Effector memory CD8-positive, alpha-beta T cell (primary cell): ENCODE results near the gene ASCL2.

Source experiments
- ATAC-seq: fragments of 150-1000 bp; cut with Tn5 transposase; replicated peaks from 2 replicates; pipeline ENCODE4 v1.10.0; 2021; ENCODE audit warnings: mild to moderate bottlenecking, moderate library complexity
- DNase-seq, 3 experiments: peaks; one replicate each; pipeline ENCODE4 v3.0.0; 2021
- H3K27ac Mint-ChIP-seq, 2 donors: one replicate each; pipeline ENCODE4 v1.8.0; 2022; ENCODE audit warnings: mild to moderate bottlenecking in 2 of 2, mixed read lengths in 2 of 2, moderate library complexity in 2 of 2
- H3K27me3 Mint-ChIP-seq, 2 donors: one replicate each; pipeline ENCODE4 v1.8.0; 2022; ENCODE audit warnings: mixed read lengths in 2 of 2
- H3K36me3 Mint-ChIP-seq: one replicate; pipeline ENCODE4 v1.8.0; 2022; ENCODE audit warnings: mild to moderate bottlenecking, moderate library complexity, mixed read lengths; ENCODE audit not compliant: insufficient read depth
- H3K4me1 Mint-ChIP-seq, 2 donors: one replicate each; pipeline ENCODE4 v1.8.0; 2022; ENCODE audit warnings: low read depth in 2 of 2, mixed read lengths in 2 of 2
- H3K4me3 Mint-ChIP-seq, 2 donors: one replicate each; pipeline ENCODE4 v1.8.0; 2022; ENCODE audit warnings: mild to moderate bottlenecking in 2 of 2, mixed read lengths in 2 of 2, moderate library complexity in 2 of 2
- H3K9me3 Mint-ChIP-seq, 2 donors: one replicate each; pipeline ENCODE4 v1.8.0; 2022; ENCODE audit warnings: mixed read lengths in 2 of 2

The ASCL2 gene

GRCh38 chr11:2312232-2313042, 42.0 kb upstream of the ASCL2 start:
- H3K27me3 Mint-ChIP-seq: no peaks in the 10 kb centered on the region
- H3K4me1 Mint-ChIP-seq: peaks cover 6 to 18% of the 10 kb centered on the region in 2 donors
- peaks cover 3% of the 10 kb centered on the region for H3K36me3 Mint-ChIP-seq
- DNase-seq (no peak), ATAC-seq (no peak)
- peak overlapping the region in 1 of 2 donors; percentile 78 for H3K27ac Mint-ChIP-seq
- H3K4me3 Mint-ChIP-seq: no peak overlapping the region
- H3K9me3 Mint-ChIP-seq: no peaks in the 10 kb centered on the region

DNA sequence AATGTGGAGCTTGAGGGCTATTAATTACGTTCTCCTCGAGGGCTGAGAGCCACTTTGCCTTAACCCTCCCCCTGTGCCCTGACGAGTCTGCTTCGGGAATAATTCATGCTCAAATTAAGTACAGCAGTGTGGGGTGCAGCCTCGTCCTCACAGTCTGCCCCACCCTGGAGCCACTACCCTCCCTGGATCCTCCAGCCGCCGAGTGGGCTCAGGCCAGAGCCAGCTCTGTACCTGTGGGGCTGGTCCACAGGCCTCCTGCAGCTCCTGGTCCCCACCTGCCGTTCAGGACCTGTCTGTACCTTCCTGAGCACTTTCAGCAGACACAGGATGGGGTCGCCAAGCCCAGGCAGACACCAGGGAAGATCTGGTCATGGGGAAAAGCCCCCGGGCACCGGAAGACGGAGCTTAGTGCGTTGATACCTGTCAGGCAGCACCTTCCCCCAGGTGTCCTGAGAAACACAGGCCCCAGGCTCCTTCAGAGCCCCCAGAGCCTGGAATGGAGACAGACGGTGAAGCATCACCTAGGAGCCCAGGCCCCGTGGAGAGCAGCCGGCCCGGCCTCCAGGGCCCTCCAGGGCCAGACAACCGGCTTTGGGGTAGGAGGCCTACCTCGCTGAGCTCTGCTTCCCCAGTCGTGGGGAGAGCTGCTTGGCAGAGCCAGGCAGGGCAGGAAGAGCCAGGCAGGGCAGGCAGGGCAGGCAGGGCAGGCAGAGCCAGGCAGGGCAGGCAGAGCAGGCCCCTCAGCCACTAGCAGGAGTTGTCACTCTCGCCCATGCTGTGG, 41.2 kb upstream of the ASCL2 start:
- Mint-ChIP-seq H3K9me3 (no peaks in the 10 kb centered on the region), H3K36me3 (peaks cover 3% of the 10 kb centered on the region), H3K4me1 (peaks cover 9 to 17% of the 10 kb centered on the region in 2 donors), H3K4me3 (no peak overlapping the region), H3K27me3 (no peaks in the 10 kb centered on the region), H3K27ac (peak overlapping the region; percentile 78 to 82)
- ATAC-seq (no peak), DNase-seq (no peak)

DNA sequence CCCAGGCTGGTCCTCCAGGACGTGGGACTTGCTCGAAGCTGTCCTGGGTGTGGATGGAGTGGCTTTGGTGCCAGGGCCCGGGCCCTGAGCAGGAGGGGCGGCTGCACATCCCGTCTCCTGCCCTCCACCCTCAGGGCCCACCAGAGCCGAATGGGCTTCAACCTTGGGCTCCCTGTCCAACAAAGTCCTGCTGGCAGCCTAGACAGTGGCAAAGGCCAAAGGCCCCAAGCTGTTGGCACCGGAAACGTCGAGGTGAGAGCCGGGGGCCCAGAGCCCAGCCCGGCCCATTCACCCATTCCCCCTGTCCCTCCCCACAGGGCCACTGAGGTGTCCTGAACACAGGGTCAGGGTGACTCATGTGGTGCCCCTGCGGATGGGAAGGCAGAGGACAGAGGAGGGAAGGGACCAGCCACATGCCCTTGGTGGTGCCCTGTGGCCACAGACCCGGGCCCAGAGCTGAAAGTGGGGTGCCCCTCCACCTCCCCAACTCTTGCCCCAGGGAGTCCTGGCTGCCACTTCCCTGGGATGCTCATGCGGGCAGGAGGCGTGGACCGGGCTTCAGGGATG, 40.5 kb upstream of the ASCL2 start:
- no peaks in the 10 kb centered on the region for H3K9me3 Mint-ChIP-seq
- H3K4me3 Mint-ChIP-seq: no peak overlapping the region
- H3K36me3 Mint-ChIP-seq: peaks cover 6% of the 10 kb centered on the region
- no peak for DNase-seq
- ATAC-seq: no peak
- H3K27me3 Mint-ChIP-seq: no peaks in the 10 kb centered on the region
- H3K4me1 Mint-ChIP-seq: peaks cover 16 to 24% of the 10 kb centered on the region in 2 donors
- no peak overlapping the region for H3K27ac Mint-ChIP-seq

- H3K36me3 Mint-ChIP-seq: peaks cover 6% of the 10 kb centered on the region
- H3K4me3 Mint-ChIP-seq: no peak overlapping the region
- no peak for ATAC-seq
- H3K9me3 Mint-ChIP-seq: no peaks in the 10 kb centered on the region
- no peaks in the 10 kb centered on the region for H3K27me3 Mint-ChIP-seq
- no peak overlapping the region for H3K27ac Mint-ChIP-seq
- peaks cover 21 to 29% of the 10 kb centered on the region in 2 donors for H3K4me1 Mint-ChIP-seq
- DNase-seq: no peak
Observed at GRCh38 chr11:2310073-2310785, 39.8 kb upstream of the ASCL2 start.

DNA sequence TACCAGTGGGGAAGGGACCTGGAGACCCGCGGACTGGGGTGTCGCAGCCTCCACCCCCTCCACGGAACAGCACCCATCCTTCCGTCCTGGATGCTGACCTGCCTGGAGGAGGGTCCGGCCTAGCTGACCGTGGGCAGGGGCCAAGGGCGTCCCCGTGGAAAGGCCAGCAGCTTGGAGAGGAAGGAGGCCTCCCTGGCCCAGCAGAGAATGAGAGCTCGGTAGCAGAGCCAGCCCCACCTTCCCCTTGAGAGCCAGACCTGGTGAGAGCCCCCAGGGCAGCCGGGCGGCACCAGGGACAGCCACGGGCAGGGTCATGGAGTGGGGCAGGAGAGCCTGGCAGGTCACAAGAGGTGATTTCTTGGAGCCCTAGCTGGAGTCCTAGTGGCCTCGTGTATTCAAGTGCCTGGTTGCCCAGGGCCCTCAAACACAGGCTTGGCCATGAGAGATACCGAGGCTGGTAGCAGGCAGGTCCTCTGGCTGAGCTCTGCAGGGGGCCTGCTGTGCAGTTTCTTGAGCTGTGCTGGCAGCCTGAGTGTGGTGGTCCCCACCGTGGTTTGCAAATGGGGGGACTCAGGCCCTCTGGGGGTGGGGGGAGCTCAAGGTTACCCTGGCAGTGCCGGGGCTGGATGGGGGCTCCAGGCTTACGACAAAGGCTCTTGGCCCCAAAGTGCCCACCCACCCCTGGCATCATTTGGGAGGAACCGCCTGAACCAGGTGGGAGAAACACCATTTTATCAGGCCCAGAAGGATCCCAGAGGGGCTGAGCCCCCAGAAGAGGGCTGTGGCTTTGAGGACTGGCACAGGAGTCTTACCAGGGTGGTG, 39.1 kb upstream of the ASCL2 start:
- H3K27me3 Mint-ChIP-seq: no peaks in the 10 kb centered on the region

GRCh38 chr11:2308713-2309112, 38.3 kb upstream of the ASCL2 start:
- Mint-ChIP-seq H3K4me3 (no peak overlapping the region), H3K9me3 (no peaks in the 10 kb centered on the region), H3K4me1 (peaks cover 31 to 37% of the 10 kb centered on the region in 2 donors), H3K27ac (peak overlapping the region in 1 of 2 donors; percentile 25), H3K36me3 (peaks cover 8% of the 10 kb centered on the region), H3K27me3 (no peaks in the 10 kb centered on the region)
- DNase-seq: no peak
- ATAC-seq: no peak

More for the DNA sequence above, 39.1 kb upstream of the ASCL2 start:
- Mint-ChIP-seq H3K36me3 (peaks cover 12% of the 10 kb centered on the region), H3K4me3 (no peak overlapping the region), H3K9me3 (no peaks in the 10 kb centered on the region), H3K4me1 (peaks cover 24 to 32% of the 10 kb centered on the region in 2 donors), H3K27ac (peak overlapping the region in 1 of 2 donors; percentile 25)
- DNase-seq: no peak
- no peak for ATAC-seq

- Mint-ChIP-seq H3K36me3 (peaks cover 10% of the 10 kb centered on the region), H3K27ac (peak overlapping the region; percentile 90 to 96), H3K27me3 (no peaks in the 10 kb centered on the region), H3K4me1 (peaks cover 37 to 39% of the 10 kb centered on the region in 2 donors), H3K9me3 (no peaks in the 10 kb centered on the region), H3K4me3 (peak overlapping the region; percentile 10 to 81)
- DNase-seq (no peak), ATAC-seq (no peak)
Observed at GRCh38 chr11:2307501-2308331, 37.3 kb upstream of the ASCL2 start.

- ATAC-seq (no peak), DNase-seq (no peak)
- Mint-ChIP-seq H3K27me3 (no peaks in the 10 kb centered on the region), H3K4me1 (peaks cover 39 to 43% of the 10 kb centered on the region in 2 donors), H3K36me3 (peaks cover 11% of the 10 kb centered on the region), H3K27ac (peak overlapping the region; percentile 90 to 96), H3K9me3 (no peaks in the 10 kb centered on the region), H3K4me3 (peak overlapping the region; percentile 81 to 88)
Observed at GRCh38 chr11:2306877-2307500, 36.6 kb upstream of the ASCL2 start.

DNA sequence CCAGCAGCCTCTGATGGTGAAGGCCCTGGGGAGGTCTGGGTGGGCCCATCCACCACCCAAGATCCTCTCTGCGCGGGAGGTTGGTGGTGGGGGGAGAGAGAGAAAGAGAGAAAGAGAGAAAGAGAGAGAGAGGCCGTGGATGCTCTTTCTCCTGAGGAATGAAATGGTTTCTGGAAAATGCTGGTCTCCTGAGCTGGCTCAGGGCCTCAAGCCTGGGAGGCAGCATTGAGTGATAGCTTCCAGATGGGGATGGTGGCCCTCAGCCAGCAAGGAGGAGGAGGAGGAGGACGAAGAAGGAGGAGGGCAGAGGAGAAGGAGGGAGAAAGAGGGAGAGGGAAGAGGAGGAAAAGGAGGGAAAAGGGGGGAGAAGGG, 36.0 kb upstream of the ASCL2 start:
- H3K4me1 Mint-ChIP-seq: peaks cover 43 to 44% of the 10 kb centered on the region in 2 donors
- ATAC-seq (no peak), DNase-seq (no peak)
- no peaks in the 10 kb centered on the region for H3K9me3 Mint-ChIP-seq
- H3K27ac Mint-ChIP-seq: peak overlapping the region; percentile 90 to 96
- no peaks in the 10 kb centered on the region for H3K27me3 Mint-ChIP-seq
- peaks cover 14% of the 10 kb centered on the region for H3K36me3 Mint-ChIP-seq
- H3K4me3 Mint-ChIP-seq: peak overlapping the region; percentile 81 to 88

- peaks cover 43 to 44% of the 10 kb centered on the region in 2 donors for H3K4me1 Mint-ChIP-seq
- ATAC-seq (no peak), DNase-seq (peak in 1 of 3 experiments; percentile 31)
- H3K36me3 Mint-ChIP-seq: peaks cover 16% of the 10 kb centered on the region
- H3K27ac Mint-ChIP-seq: peak overlapping the region; percentile 90 to 96
- H3K4me3 Mint-ChIP-seq: peak overlapping the region; percentile 81 to 88
- no peaks in the 10 kb centered on the region for H3K27me3 Mint-ChIP-seq
- H3K9me3 Mint-ChIP-seq: no peaks in the 10 kb centered on the region
Observed at GRCh38 chr11:2305788-2306451, 35.5 kb upstream of the ASCL2 start.

DNA sequence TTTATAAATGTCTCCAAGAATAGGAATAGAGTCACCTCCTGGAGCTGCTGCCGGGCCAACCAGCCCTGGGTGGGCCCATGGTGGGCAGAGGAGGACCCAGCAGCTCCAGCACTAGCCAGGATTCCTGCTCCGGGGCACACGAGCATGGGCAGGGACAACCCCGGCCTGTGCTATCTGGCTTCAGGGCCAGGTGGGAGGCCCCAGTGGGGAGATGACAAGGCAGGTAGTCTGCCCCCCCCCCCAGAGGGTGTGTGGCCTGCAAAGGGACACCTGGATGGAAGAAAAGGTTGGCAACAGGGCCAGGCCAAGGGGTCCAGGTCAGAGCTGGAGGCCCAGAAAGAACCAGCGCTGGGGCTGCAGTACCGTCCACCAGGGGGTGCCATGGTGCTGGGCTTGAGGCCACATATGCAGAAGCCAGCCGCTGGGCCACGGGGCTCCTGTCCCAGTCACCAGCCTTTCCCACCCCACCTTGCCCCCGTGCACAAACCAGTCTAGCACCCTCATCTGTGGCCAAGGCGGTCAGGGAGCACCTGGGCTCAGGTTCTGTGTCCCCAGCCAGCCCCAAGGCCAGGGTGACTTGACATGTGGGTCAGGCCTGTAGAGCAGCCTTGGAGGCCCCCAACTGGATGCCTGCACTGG, 34.9 kb upstream of the ASCL2 start:
- no peaks in the 10 kb centered on the region for H3K27me3 Mint-ChIP-seq
- no peaks in the 10 kb centered on the region for H3K9me3 Mint-ChIP-seq
- peak overlapping the region; percentile 81 to 88 for H3K4me3 Mint-ChIP-seq
- peaks cover 43 to 50% of the 10 kb centered on the region in 2 donors for H3K4me1 Mint-ChIP-seq
- H3K36me3 Mint-ChIP-seq: peaks cover 22% of the 10 kb centered on the region
- ATAC-seq: peak; percentile 52
- peak; percentile 83 to 86 (median 86) for DNase-seq
- H3K27ac Mint-ChIP-seq: peak overlapping the region; percentile 90 to 92
